D721Med (cell line): ENCODE data around the gene HHLA2.

ENCODE experiments used
- DNase-seq: peaks from one replicate; pipeline ENCODE4 v3.0.0; 2011; ENCODE audit warnings: low spot score; ENCODE audit not compliant: insufficient read length
- FAIRE-seq: peaks from 2 replicates; lab custom pipeline; 2011; peaks lifted over from hg19 to GRCh38; lab: Jason Lieb, UNC
- CTCF ChIP-seq: IDR thresholded peaks from 2 replicates; pipeline ENCODE4 v1.5.1; 2012; ENCODE audit warnings: mild to moderate bottlenecking, control low read depth; ENCODE audit not compliant: insufficient read depth; ENCODE audit errors: missing control alignments

The HHLA2 gene

GRCh38 chr3:108320746-108321350, 24.5 kb downstream of the HHLA2 start:
- DNase-seq: no peak
- no peak for TF ChIP-seq CTCF
- no peak for FAIRE-seq

GRCh38 chr3:108322352-108322751, 26.0 kb downstream of the HHLA2 start:
- TF ChIP-seq CTCF: no peak
- no peak for DNase-seq
- no peak for FAIRE-seq

GRCh38 chr3:108324177-108324576, 27.8 kb downstream of the HHLA2 start:
- DNase-seq: no peak
- no peak for FAIRE-seq
- TF ChIP-seq CTCF: no peak

GRCh38 chr3:108327168-108327567, 30.8 kb downstream of the HHLA2 start:
- no peak for DNase-seq
- no peak for FAIRE-seq
- no peak for TF ChIP-seq CTCF

GRCh38 chr3:108328821-108329486, 32.6 kb downstream of the HHLA2 start:
- no peak for TF ChIP-seq CTCF
- no peak for FAIRE-seq
- DNase-seq: no peak

- no peak for FAIRE-seq
- no peak for DNase-seq
- TF ChIP-seq CTCF: no peak
These were observed 33.2 kb downstream of the HHLA2 start for GRCh38 chr3:108329508-108329907.

GRCh38 chr3:108329947-108330346, 33.6 kb downstream of the HHLA2 start:
- no peak for DNase-seq
- no peak for TF ChIP-seq CTCF
- no peak for FAIRE-seq
